GM19328 (cell line): ENCODE data around the gene CTSO.
"Not testable (repeated sequence)": the region's sequence is repeated elsewhere in the genome, so short reads cannot be mapped to it uniquely, and the experiment has no call there.

Source experiments
- ATAC-seq: cut with Tn5 transposase; IDR thresholded peaks from one replicate; pipeline ENCODE4 v1.9.1; 2021; ENCODE audit warnings: mild to moderate bottlenecking, moderate library complexity; ENCODE audit not compliant: unreplicated experiment

Gene CTSO

GRCh38 chr4:155908187-155909139 is 45.2 kb downstream of the CTSO start:
- no peak for ATAC-seq

- ATAC-seq: no peak
Observed at GRCh38 chr4:155907556-155907955, 46.1 kb downstream of the CTSO start.

- ATAC-seq: no peak
Observed at GRCh38 chr4:155906554-155907247, 47.0 kb downstream of the CTSO start.

GRCh38 chr4:155904331-155904730 is 49.3 kb downstream of the CTSO start:
- ATAC-seq: no peak

DNA sequence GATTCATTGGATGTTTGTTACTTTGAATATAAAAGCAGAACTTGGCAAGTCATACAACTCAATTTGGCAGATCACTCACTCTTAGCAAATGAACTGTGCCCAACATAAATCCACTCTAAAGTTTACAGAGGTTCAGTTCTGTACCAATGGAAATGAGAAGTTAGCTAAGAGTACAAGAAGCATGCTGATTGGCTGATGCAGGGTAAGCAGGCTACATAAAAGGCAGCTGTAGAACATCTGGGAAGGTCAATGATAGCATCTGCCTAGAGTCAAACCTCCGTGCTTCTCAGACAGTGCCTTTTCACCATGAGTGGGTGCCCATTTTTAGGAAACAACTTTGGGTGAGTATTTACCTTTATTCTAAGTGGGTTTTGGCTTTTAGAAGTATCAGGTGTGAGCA is 50.2 kb downstream of the CTSO start, which contains the start of gene TDO2:
TDO2 (plus strand) TSS at position 244 of the 400 bp plus-strand sequence; CDS start at position 307, 63 bp downstream.
- no peak for ATAC-seq

DNA sequence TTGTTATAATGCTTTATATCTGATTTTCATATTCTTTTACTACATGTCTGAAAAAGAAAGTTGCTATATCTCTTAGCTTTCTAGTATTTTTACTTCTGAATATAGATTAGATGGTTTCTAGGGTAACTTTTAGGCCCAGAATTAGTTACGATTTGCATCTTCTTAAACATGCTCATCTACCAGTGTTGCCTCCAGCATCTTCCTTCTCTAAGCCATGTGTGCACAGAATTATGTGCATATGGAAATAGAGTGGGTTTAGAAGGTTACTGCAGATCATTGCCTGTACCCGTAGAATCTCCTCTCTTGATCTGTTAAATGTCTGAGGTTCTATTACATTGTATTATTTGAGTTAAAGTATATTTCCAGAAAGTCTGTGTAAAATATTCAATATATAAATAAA is 52.7 kb downstream of the CTSO start:
- no peak for ATAC-seq

DNA sequence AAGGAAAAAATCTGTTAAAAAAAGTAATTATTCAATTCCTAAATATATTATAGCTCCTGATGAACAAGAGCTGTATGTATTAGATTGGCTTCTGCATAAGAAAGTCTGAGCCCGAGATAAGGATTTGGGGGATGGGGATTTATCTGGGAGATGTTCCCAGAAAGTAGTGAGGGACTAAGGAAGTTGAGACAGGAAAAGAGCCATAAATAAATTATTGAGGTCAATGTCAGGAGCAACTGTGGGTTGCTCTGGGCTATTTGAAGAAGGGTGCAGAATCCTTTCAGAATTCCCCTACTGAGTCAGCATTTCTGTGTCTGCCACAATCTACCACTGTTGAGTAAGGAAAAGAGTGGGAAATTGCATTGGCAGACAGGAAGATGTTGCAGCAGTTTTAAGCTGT is 53.3 kb downstream of the CTSO start:
- no peak for ATAC-seq

DNA sequence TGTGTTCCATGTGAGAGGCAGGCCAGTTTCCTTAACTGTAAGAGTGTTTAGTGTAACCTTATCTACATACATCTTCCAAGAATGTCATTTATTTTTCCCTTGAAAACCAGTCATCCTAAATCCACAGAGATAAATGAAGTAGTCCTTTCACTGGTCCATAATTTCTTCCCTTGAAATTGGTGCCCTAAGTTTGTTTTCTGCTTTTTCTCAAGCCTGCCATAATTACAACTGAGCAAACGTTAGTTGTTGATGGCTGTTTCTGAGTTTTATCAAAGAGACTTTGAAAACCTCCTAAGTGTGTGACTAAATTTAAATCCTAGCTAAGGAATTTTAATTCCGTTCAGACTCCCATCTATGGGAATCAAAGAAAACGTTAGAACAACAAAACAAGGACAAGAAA is 53.8 kb downstream of the CTSO start:
- ATAC-seq: no peak

- ATAC-seq: not testable (repeated sequence)
Observed at GRCh38 chr4:155898371-155898770, 55.3 kb downstream of the CTSO start.

- ATAC-seq: no peak
Observed at GRCh38 chr4:155891058-155891457, 62.6 kb downstream of the CTSO start.

DNA sequence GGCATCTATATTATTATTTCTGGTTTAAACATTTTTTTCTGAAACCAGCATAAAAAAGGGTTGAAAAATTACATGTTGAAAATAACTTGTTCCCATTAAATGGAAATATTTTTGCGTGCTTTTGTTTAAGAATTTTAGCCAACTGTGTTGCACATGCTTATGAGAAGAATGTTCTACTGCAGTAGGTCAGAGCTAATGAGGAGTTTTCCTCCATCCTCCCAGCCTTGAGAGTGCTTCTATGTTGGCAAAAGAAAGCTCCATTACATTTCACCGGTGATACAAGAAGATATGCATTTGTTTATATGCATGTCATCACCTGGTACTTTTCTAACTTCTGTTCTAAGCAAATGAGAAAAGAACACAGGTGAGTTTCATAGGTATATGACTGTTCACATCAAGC is 63.7 kb downstream of the CTSO start:
- ATAC-seq: no peak

DNA sequence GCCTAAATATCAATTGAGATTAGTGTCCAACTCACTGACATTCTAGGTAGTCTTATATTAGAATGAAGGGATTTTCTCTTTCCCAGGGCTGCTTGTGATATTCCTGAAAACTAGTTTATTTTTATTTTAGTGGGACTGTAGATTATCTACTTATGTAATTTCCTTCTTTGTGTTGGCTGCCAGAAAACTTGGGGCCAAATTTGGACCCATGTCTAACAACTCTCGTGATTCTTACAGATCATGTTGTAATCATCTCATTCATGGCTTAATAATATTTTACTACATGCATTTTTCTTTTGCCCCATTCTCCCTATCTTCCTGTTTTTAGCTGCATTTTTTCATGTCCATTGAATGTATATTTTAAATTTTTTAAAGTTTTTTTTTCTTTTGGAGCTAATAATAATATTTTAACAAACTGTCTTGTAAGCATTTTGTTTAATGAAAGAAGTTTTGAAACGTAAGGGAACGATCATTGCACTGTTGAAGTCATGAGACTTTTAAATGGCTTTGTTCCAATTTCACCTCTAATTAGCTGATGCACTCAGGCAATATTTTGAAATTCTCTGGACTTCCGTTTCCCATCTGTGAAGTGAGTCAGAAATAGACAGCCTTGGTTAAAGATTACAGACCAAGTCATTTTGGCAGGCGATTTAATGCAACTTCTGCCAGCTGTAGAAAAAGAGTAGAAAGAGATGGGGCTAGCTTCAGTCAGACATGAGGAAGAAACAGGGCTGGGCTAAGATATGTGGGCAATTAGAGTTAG is 64.5 kb downstream of the CTSO start:
- no peak for ATAC-seq

DNA sequence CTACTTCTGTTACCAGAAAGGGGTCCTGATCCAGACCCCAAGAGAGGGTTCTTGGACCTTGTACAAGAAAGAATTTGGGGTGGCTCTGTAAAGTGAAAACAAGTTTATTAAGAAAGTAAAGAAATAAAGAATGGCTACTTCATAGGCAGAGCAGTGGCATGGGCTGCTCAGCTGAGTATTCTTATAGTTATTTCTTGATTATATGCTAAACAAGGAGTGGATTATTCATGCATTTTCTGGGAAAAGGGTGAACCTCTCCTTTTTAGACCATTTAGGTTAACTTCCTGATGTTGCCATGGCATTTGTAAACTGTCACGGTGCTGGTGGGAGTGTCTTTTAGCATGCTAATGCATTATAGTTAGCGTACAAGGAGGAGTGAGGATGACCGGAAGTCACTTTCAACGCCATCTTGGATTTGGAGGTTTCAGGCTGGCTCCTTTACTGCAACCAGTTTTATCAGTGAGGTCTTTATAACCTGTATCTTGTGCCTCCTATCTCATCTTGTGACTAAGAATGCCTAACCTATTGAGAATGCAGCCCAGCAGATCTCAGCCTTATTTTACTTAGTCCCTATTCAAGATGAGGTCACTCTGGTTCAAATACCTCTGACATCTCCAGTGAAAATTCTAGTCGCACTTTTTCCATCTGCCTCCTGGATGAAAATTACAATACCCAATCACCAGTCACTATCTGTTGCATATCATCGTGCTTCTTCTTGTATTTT is 65.7 kb downstream of the CTSO start:
- no peak for ATAC-seq

- ATAC-seq: no peak
Observed at GRCh38 chr4:155887045-155887444, 66.6 kb downstream of the CTSO start.

GRCh38 chr4:155885666-155886065 is 68.0 kb downstream of the CTSO start:
- ATAC-seq: no peak

DNA sequence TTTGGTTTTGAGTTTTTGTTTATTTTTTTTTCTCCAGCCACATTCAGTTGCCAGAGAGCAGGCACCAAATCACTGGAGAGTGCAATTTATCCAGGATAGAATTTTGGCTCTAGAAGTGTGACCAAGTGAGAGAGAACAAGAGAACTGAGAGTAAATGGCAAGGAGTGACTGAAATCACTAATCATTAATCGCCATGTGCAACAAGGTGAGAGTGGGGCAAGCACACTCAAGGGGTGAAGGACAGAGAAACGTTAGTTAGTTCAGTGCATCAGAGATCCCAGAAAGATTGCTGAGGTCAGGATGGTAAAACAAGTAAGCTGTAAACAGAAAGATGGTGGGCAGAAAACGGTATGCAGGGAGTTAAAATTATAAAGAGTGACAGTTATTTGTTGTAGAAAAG is 69.8 kb downstream of the CTSO start:
- no peak for ATAC-seq

DNA sequence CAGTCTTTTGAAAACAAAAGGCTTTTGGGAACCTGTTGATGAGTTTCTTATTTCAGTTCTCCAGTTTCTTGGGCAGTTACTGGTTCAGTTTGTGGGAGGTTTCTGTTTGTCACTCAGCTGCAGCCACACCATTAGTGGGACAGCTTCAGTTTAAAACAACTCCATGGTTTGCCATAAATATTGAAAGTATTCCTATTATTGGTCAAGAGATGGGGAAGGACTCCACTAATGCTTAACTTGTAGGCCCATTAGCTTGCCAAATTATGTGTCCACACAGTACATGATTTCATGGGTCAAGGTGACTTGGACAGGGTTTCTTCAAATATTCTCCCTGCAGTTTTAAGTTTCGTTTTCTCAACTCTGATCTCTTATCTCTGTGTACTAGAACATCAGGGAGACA is 72.1 kb downstream of the CTSO start:
- no peak for ATAC-seq

- no peak for ATAC-seq
Observed at GRCh38 chr4:155879767-155880166, 73.9 kb downstream of the CTSO start.

GRCh38 chr4:155878611-155879010 is 75.1 kb downstream of the CTSO start:
- no peak for ATAC-seq

DNA sequence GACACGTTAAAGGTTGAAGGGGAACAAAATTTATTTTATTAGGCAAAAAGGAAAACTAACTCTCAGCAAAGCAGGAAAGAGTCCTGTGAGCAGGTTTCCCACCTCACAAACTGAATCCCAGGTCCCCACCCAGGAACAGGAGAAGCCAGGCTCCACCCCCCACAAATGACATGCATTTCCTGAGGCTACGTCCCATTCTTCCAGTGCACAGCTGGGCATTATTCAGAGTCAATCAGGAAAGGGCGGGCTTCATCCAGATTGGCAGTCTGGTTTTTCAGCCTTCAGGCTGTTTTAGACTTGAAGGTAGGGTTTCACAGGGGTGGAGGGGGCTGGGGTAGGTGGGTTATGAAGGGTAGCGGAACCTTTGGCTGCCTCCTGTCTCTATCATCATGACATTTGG is 75.7 kb downstream of the CTSO start:
- ATAC-seq: no peak

GRCh38 chr4:155875878-155876277 is 77.8 kb downstream of the CTSO start:
- no peak for ATAC-seq
